Measurements from ENCODE around the gene CORT.

DNA sequence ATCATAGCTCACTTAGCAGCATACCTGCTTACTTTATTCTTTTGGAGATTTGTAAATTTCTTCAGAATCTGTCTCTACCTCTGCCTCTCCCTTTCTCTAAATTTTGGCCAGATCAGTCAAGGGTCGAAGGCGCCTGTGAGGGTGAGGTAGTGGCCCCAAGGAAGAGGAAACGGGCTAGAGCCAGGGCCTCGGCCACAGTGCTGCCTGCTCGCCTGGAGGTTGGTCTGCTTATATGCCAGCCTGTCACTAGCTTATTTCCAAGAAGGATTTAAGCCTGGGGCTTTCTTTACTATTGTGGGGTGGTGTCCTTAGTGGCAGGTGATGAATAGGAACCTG, 44.6 kb downstream of the CORT start:
- TF ChIP-seq POLR2AphosphoS5 (IDR thresholded peaks at IDR 0.05) (no peak), CTCF (IDR thresholded peaks at IDR 0.05) (no peak), POLR2A (IDR thresholded peaks at IDR 0.05) (no peak)

Data from breast epithelium (tissue), 3 donors.